Keratinocyte (primary cell): ENCODE measurements around the gene STAT3. TPM values are rescaled to one million over a fixed set of nuclear protein-coding genes. Genes with fewer than 3 reads are reported as not detected.

Source experiments
- DNase-seq: peaks from one replicate; pipeline ENCODE4 v3.0.0-alpha.2; 2011; ENCODE audit warnings: low read depth, missing footprints, low spot score
- FAIRE-seq: peaks from 2 replicates; lab custom pipeline; 2011; peaks lifted over from hg19 to GRCh38; lab: Jason Lieb, UNC
- H2AFZ ChIP-seq: 2 replicates; pipeline ENCODE4 v1.6.0; 2012; ENCODE audit warnings: low read length, control low read depth, inconsistent platforms; ENCODE audit not compliant: control insufficient read depth
- H3K27ac ChIP-seq: 2 replicates; pipeline ENCODE4 v1.5.1; 2011; ENCODE audit warnings: low read length; ENCODE audit not compliant: control insufficient read depth, insufficient read depth
- H3K27me3 ChIP-seq: 3 replicates; pipeline ENCODE4 v1.6.0; 2011; ENCODE audit warnings: low read length; ENCODE audit not compliant: control insufficient read depth, insufficient read depth; ENCODE audit errors: extremely low read depth
- H3K36me3 ChIP-seq, 2 experiments: 2 replicates in 1 of 2; 3 replicates in 1 of 2; pipeline ENCODE4 v1.5.1; 2011; ENCODE audit warnings: low read length in 2 of 2, mild to moderate bottlenecking in 1 of 2; ENCODE audit not compliant: control insufficient read depth in 2 of 2, insufficient read depth in 2 of 2; ENCODE audit errors: extremely low read depth in 1 of 2
- H3K4me1 ChIP-seq: 3 replicates; pipeline ENCODE4 v1.5.1; 2011; ENCODE audit warnings: low read length; ENCODE audit not compliant: control insufficient read depth, insufficient read depth; ENCODE audit errors: extremely low read depth
- H3K4me2 ChIP-seq: 3 replicates; pipeline ENCODE4 v1.6.0; 2011; ENCODE audit warnings: low read depth, low read length; ENCODE audit not compliant: control insufficient read depth, insufficient read depth; ENCODE audit errors: extremely low read depth
- H3K4me3 ChIP-seq, 3 experiments: fragments of 200-600 bp in 1 of 3; sonication (generic) in 1 of 3; 2 replicates in 2 of 3; 3 replicates in 1 of 3; pipeline ENCODE4 v1.5.1; 2011 to 2016; ENCODE audit warnings: low read length in 3 of 3, mild to moderate bottlenecking in 3 of 3, control low read depth in 2 of 3, inconsistent platforms in 1 of 3, low read depth in 1 of 3, mixed read lengths in 1 of 3, mixed run types in 1 of 3, moderate library complexity in 1 of 3; ENCODE audit not compliant: control insufficient read depth in 2 of 3, insufficient read depth in 2 of 3; ENCODE audit errors: extremely low read depth in 1 of 3
- H3K79me2 ChIP-seq: 2 replicates; pipeline ENCODE4 v1.6.0; 2012; ENCODE audit warnings: low read length; ENCODE audit not compliant: control insufficient read depth, insufficient read depth
- H3K9ac ChIP-seq: 3 replicates; pipeline ENCODE4 v1.6.0; 2011; ENCODE audit warnings: low read length; ENCODE audit not compliant: control insufficient read depth, insufficient read depth; ENCODE audit errors: extremely low read depth
- H3K9me1 ChIP-seq: 3 replicates; pipeline ENCODE4 v1.6.0; 2011; ENCODE audit warnings: low read length; ENCODE audit not compliant: control insufficient read depth, insufficient read depth; ENCODE audit errors: extremely low read depth
- H3K9me3 ChIP-seq: 2 replicates; pipeline ENCODE4 v1.5.1; 2012; ENCODE audit warnings: low read depth, low read length; ENCODE audit not compliant: control insufficient read depth
- H4K20me1 ChIP-seq: 3 replicates; pipeline ENCODE4 v1.6.0; 2011; ENCODE audit warnings: low read length; ENCODE audit not compliant: control insufficient read depth, insufficient read depth; ENCODE audit errors: extremely low read depth
- CTCF ChIP-seq, 3 experiments: IDR thresholded peaks in 1 of 3; conservative IDR thresholded peaks in 1 of 3; optimal IDR thresholded peaks in 1 of 3; 2 replicates in 2 of 3; 3 replicates in 1 of 3; pipeline versions ENCODE3 to v1.5.1; 2011; ENCODE audit warnings: low read length in 3 of 3, mild to moderate bottlenecking in 3 of 3, moderate library complexity in 2 of 3, control low read depth in 1 of 3, inconsistent platforms in 1 of 3; ENCODE audit not compliant: insufficient read depth in 2 of 3; ENCODE audit errors: extremely low read depth in 1 of 3
- EZH2 ChIP-seq: IDR thresholded peaks from one replicate; pipeline ENCODE4 v1.6.1; 2012; ENCODE audit warnings: inconsistent platforms, mild to moderate bottlenecking, low read length, moderate library complexity
- dilution Hi-C: fragments of 300-500 bp; cut with MboI; formaldehyde crosslinking; loops from one replicate; pipeline ENCODE4 v1.7.0; 2020; ENCODE audit warnings: low sequenced_read_pairs; ENCODE audit not compliant: extremely low pct_ligation_motif_present
- polyA plus RNA-seq, 5 experiments: library from polyadenylated mRNA; depleted of rRNA in 3 of 5; stranded (reverse) in 3 of 5; stranded (forward) in 1 of 5; unstranded in 1 of 5; fragments of >200 nt; gene quantifications; 1 replicate in 1 of 5; 2 replicates in 3 of 5; 3 replicates in 1 of 5; pipeline versions ENCODE4 v1.2.1 to v1.2.3, GENCODE V29; 2011 to 2012; ENCODE audit warnings: missing spikeins in 2 of 5, low read depth in 1 of 5, low replicate concordance in 1 of 5

The STAT3 gene
- polyA plus RNA-seq, 1 donor (not counting 4 experiments of a cell fraction or from before 2014, with no cell fraction given): 37.4 TPM

- Histone ChIP-seq H3K4me2 (no peak overlapping the region), H3K9me3 (no peaks in the 10 kb centered on the region), H3K4me3 (no peak overlapping the region), H3K4me1 (peaks cover 26% of the 10 kb centered on the region), H4K20me1 (no peaks in the 10 kb centered on the region), H3K79me2 (peaks cover 15% of the 10 kb centered on the region), H3K27ac (no peak overlapping the region), H3K27me3 (no peaks in the 10 kb centered on the region), H2AFZ (no peak overlapping the region), H3K36me3 (peaks cover 22 to 29% of the 10 kb centered on the region in 2 experiments), H3K9me1 (peaks cover 2% of the 10 kb centered on the region), H3K9ac (no peak overlapping the region)
- dilution Hi-C loops: no loop called here
- TF ChIP-seq EZH2: no peak
- TF ChIP-seq CTCF (optimal IDR thresholded peaks at IDR 0.05 in 1 of 3, IDR thresholded peaks at IDR 0.05 in 1 of 3, conservative IDR thresholded peaks at IDR 0.05 in 1 of 3; ENCODE audit: extremely low read depth in 1 of 3, insufficient read depth in 2 of 3, low read length in 3 of 3): no peak
- no peak for DNase-seq
- FAIRE-seq: no peak
Measured at GRCh38 chr17:42346481-42346880, 41.8 kb downstream of the STAT3 start.

- H3K4me1 ChIP-seq: peaks cover 26% of the 10 kb centered on the region
- peaks cover 10% of the 10 kb centered on the region for H3K79me2 ChIP-seq
- FAIRE-seq: no peak
- dilution Hi-C loops: no loop called here
- TF ChIP-seq EZH2 (no peak), CTCF (optimal IDR thresholded peaks at IDR 0.05 in 1 of 3, IDR thresholded peaks at IDR 0.05 in 1 of 3, conservative IDR thresholded peaks at IDR 0.05 in 1 of 3; ENCODE audit: extremely low read depth in 1 of 3, insufficient read depth in 2 of 3, low read length in 3 of 3) (no peak)
- no peaks in the 10 kb centered on the region for H3K27me3 ChIP-seq
- no peaks in the 10 kb centered on the region for H3K9me3 ChIP-seq
- H3K4me2 ChIP-seq: no peak overlapping the region
- H3K36me3 ChIP-seq: peaks cover 22 to 29% of the 10 kb centered on the region in 2 experiments
- H3K9ac ChIP-seq: no peak overlapping the region
- H3K27ac ChIP-seq: no peak overlapping the region
- H2AFZ ChIP-seq: no peak overlapping the region
- DNase-seq: no peak
- peaks cover 2% of the 10 kb centered on the region for H3K9me1 ChIP-seq
- H3K4me3 ChIP-seq: no peak overlapping the region
- H4K20me1 ChIP-seq: no peaks in the 10 kb centered on the region
Measured at GRCh38 chr17:42345396-42346073, 42.7 kb downstream of the STAT3 start.
